ENCODE results near the gene COL11A1.
"Not testable (repeated sequence)": the region's sequence is repeated elsewhere in the genome, so short reads cannot be mapped to it uniquely, and the experiment has no call there.

The COL11A1 gene

GRCh38 chr1:103075316-103076000 is 32.9 kb downstream of the COL11A1 start:
- DNase-seq = no peak

DNA sequence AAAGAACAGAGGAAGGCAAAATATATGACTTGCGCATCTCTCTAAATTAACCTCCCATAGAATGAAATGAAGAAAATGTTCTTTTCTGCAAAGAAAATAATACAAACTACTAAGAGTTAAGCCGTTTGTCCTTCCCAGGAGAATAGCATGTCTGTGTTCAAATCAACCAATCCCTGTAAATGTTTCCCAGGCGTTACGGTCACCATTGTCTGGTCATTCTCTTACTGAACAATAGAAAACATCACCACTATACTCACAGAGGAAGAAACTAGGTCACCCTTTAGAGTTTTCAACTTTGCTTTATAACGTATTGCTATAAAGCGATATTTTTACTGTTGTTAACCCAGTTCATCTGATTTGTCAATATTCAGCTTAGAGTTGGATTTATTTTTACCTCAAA is 34.1 kb downstream of the COL11A1 start:
- peak in 1 of 2 donors; percentile 50 for DNase-seq

- no peak for DNase-seq
Measured at GRCh38 chr1:103069201-103069600, 39.1 kb downstream of the COL11A1 start.

DNA sequence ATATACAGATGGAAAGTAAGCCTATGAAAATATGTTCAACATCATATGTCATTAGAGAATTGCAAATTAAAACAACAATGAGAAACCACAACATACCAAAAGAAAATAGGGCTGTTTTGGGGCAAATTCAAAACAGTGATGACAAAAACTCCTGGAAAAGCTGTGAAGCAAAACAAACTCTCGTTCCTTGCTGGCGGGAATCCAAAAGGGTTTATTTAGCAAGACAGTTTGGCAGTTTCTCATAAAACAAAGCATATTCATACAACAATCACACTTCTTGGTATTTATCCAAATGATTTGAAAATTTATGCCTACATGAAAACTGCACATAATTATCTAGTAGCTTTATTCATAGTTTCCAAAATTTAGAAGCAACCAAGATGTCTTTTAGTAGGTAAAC is 44.4 kb downstream of the COL11A1 start:
- DNase-seq = no peak

- no peak for DNase-seq
Measured at GRCh38 chr1:103058391-103058790, 49.9 kb downstream of the COL11A1 start.

- DNase-seq = no peak
Measured at GRCh38 chr1:103056423-103056822, 51.9 kb downstream of the COL11A1 start.

DNA sequence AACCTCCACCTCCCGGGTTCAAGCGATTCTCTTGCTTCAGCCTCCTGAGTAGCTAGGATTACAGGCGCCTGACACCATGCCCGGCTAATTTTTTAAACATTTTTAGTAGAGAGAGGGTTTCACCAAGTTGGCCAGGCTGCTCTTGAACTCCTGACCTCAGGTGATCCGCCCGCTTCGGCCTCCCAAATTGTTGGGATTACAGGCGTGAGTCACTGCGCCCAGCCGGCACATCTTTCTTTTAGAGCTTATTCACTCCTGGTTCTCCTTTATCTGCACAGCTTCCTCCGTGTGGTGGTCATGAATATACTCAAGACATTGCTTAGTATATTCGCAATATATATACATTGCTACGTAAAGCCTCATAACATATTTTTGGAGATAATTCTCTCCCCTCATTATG is 80.2 kb downstream of the COL11A1 start:
- DNase-seq = not testable (repeated sequence)

DNA sequence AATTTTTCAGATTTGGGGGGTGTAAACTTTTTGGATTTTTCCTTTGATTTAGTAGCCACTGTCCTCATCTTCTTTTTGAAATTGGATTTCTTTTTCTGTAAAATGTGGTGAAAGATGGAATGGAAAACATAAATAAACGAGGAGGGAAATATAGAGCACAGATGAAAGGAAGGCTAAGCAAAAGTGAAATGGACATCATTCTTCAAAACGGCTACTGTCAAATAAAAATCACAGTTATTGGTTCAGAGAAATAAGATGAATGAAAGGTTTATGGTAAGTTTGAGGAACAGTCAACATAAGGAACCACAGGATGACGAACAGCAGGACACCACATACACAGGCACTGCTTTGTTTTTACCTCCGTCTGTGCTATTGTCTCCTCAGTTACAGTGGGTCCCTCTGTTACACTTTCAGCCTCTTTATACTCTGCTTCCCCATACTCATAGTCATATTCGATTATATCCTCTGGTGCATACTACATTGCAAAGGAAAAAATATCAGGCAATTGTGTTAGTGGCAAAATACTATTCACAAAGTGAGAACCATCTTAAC is 82.4 kb downstream of the COL11A1 start:
- DNase-seq = no peak

- no peak for DNase-seq
Measured at GRCh38 chr1:103024051-103024450, 84.3 kb downstream of the COL11A1 start.

- no peak for DNase-seq
Measured at GRCh38 chr1:103002005-103002404, 106.3 kb downstream of the COL11A1 start.

DNA sequence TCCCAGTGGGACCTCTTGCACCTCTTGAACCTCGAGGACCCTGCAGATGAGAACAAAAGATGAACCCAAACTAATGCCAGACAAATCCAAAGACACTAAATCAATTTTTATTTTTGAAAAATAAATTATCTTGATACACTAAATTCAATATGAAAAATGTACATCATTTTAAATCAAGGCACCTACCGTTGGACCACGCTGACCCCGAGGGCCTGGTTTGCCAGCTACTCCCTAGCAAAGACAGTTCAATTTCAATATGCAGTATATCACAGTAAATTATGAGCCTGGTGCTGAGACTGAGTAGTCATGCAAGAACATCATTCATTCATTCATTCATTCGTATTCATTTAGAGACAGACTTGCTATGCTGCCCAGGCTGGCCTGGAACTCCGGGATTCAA is 129.4 kb downstream of the COL11A1 start:
- DNase-seq = no peak

GRCh38 chr1:102977292-102977691 is 131.0 kb downstream of the COL11A1 start:
- DNase-seq = no peak

- peak in 1 of 2 donors; percentile 16 for DNase-seq
Measured at GRCh38 chr1:102970496-102971078, 137.7 kb downstream of the COL11A1 start.

DNA sequence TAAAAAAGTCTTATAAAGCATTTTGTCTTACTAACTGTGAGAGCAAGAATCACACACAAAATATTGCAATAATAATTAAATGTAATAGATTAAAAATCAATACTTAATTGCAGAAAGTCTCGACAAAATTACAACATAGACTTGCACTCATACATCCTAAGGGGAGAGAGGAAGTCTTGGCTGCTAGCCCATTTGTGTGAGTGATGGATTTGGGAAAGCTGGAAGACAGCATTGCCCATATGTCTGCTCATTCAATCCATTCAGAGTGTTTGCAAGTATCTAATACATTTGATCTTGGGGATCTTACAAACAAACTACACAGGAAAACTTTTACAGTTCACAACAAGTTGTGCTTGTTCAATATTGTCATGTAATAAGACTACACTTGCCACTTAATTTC is 140.5 kb downstream of the COL11A1 start:
- DNase-seq = no peak

GRCh38 chr1:102961549-102961948 is 146.8 kb downstream of the COL11A1 start:
- no peak for DNase-seq

DNA sequence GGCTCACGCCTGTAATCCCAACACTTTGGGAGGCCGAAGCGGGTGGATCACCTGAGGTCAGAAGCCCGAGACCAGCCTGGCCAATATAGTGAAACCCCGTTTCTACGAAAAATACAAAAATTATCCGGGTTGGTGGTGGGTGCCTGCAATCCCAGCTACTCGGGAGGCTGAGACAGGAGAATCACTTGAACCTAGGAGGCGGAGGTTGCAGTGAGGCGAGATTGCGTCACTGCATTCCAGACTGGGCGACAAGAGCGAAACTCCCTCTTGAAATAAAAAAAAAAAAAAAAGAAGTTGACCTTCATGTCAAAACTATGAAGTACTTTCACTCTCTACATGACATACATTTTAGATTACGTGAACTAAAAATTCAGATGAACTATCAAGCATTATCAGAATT is 153.7 kb downstream of the COL11A1 start:
- DNase-seq = no peak

GRCh38 chr1:102952400-102952799 is 155.9 kb downstream of the COL11A1 start:
- no peak for DNase-seq

GRCh38 chr1:102942324-102942723 is 166.0 kb downstream of the COL11A1 start:
- DNase-seq = no peak

DNA sequence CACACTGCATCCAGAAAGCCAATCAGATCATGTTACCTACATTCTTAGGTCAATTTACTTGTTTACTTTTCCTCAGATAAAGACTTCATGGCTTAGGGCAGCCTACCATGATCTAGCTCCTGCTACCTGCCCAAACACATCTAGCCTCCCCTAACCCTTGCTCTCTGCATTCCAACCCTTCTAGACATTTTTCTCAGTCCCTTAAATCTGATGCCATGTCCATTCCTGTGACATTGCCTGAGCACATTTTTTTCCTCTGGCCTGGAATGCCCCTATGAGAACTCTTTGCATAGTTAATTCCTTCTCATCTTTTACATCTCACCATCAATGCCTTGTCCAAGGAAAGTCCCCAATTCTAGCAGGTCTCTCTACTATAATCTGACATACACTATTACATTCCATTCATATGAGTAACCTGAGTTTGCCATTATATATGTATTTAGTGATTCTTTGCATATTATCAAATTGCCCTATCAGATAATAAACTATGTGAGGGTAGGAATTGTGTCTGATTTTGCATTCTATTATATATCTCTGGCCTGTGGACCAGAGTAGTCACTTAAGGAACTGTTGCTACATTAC is 166.9 kb downstream of the COL11A1 start:
- no peak for DNase-seq

GRCh38 chr1:102937401-102937800 is 170.9 kb downstream of the COL11A1 start:
- no peak for DNase-seq

GRCh38 chr1:102933362-102933761 is 175.0 kb downstream of the COL11A1 start:
- not testable (repeated sequence) for DNase-seq

DNA sequence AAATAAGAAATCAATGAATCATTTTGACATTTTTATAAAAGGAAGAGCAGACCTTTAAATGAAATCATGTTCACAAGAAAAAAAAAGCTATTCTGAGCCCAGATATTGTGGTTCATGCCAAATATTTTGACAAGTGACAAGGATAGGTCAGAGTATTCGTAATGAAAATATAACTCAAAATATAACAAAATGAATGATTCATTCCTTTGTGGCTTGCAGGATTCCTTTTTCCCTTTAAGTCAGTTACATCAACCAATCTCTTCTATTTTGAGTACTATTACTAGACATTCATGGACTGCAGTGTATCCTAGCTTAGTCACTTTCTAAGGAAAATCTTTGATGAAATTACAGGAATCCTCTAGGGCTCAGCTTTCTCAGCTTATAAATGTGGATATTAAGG is 188.7 kb downstream of the COL11A1 start:
- DNase-seq = no peak

DNA sequence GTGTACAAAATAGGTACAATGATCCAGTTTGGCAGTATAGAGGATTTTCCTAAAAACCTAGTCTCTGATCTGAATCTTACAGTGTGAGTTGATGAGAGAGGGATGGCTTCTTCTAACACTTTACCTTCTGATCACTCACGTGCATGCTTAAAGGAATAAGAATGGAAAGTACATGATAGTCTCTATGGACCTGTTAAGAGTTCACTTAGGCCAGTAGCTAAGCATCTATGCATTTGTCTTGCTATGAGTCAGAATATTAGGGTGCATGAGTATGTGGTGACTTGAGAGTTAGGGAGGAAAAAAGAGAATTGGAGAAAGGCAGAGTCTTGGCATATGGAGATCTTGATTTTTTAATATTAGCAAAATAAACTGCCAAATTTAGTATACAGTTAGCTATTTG is 206.3 kb downstream of the COL11A1 start:
- no peak for DNase-seq

GRCh38 chr1:102899935-102900334 is 208.4 kb downstream of the COL11A1 start:
- no peak for DNase-seq
